SK-N-MC (cell line): Measurements from ENCODE around the gene PACS2.
"Not testable (repeated sequence)": the region's sequence is repeated elsewhere in the genome, so short reads cannot be mapped to it uniquely, and the experiment has no call there.

Experiments
- DNase-seq: peaks from one replicate; pipeline ENCODE4 v3.0.0-alpha.2; 2011; ENCODE audit warnings: low read depth, low spot score
- H3K27ac ChIP-seq: fragments of 200-600 bp; sonication (generic); 2 replicates; pipeline ENCODE4 v1.5.1; 2016; ENCODE audit warnings: mixed run types
- H3K36me3 ChIP-seq: fragments of 200-600 bp; sonication (generic); 2 replicates; pipeline ENCODE4 v1.6.1; 2017; ENCODE audit warnings: antibody characterized with exemption, low read length, mixed read lengths; ENCODE audit not compliant: insufficient read depth
- H3K4me3 ChIP-seq: fragments of 200-600 bp; sonication (generic); 2 replicates; pipeline ENCODE4 v1.5.1; 2016
- H3K9ac ChIP-seq: fragments of 200-600 bp; sonication (generic); 2 replicates; pipeline ENCODE4 v1.8.0; 2017; ENCODE audit warnings: mixed run types, mixed read lengths; ENCODE audit not compliant: insufficient read length
- H3K9me3 ChIP-seq: fragments of 200-600 bp; sonication (generic); 2 replicates; pipeline ENCODE4 v1.6.1; 2017; ENCODE audit warnings: low read depth, mild to moderate bottlenecking, antibody characterized with exemption, low read length, moderate library complexity, mixed read lengths
- EZH2 ChIP-seq: fragments of 200-600 bp; sonication (generic); IDR thresholded peaks from one replicate; pipeline ENCODE4 v1.6.1; 2017; ENCODE audit warnings: antibody characterized with exemption
- FOXP2 ChIP-seq: optimal IDR thresholded peaks from 2 replicates; pipeline ENCODE3; 2011; ENCODE audit warnings: mild to moderate bottlenecking, moderate library complexity; ENCODE audit not compliant: insufficient read depth; ENCODE audit errors: extremely low read length, control extremely low read depth
- POLR2AphosphoS5 ChIP-seq: IDR thresholded peaks from 2 replicates; pipeline ENCODE4 v1.6.1; 2012; ENCODE audit warnings: mild to moderate bottlenecking, low read depth, low read length, borderline replicate concordance

Gene PACS2

GRCh38 chr14:105285174-105285573, 29.4 kb upstream of the PACS2 start:
- Histone ChIP-seq H3K9ac (no peak overlapping the region), H3K36me3 (no peaks in the 10 kb centered on the region), H3K4me3 (no peak overlapping the region), H3K27ac (no peak overlapping the region), H3K9me3 (no peaks in the 10 kb centered on the region)
- no peak for DNase-seq
- TF ChIP-seq FOXP2 (no peak), POLR2AphosphoS5 (no peak)

- no peak overlapping the region for H3K27ac ChIP-seq
- H3K36me3 ChIP-seq = no peaks in the 10 kb centered on the region
- TF ChIP-seq FOXP2 (no peak), EZH2 (no peak), POLR2AphosphoS5 (no peak)
- no peaks in the 10 kb centered on the region for H3K9me3 ChIP-seq
- H3K9ac ChIP-seq = no peak overlapping the region
- no peak overlapping the region for H3K4me3 ChIP-seq
- DNase-seq = no peak
These were observed 27.8 kb upstream of the PACS2 start for GRCh38 chr14:105286759-105287144.

- no peak overlapping the region for H3K9ac ChIP-seq
- TF ChIP-seq EZH2 = no peak
- TF ChIP-seq FOXP2 = no peak
- no peak for TF ChIP-seq POLR2AphosphoS5
- no peak overlapping the region for H3K27ac ChIP-seq
- no peaks in the 10 kb centered on the region for H3K36me3 ChIP-seq
- no peak overlapping the region for H3K4me3 ChIP-seq
- H3K9me3 ChIP-seq = no peaks in the 10 kb centered on the region
- no peak for DNase-seq
These were observed 27.1 kb upstream of the PACS2 start for GRCh38 chr14:105287249-105288102.

DNA sequence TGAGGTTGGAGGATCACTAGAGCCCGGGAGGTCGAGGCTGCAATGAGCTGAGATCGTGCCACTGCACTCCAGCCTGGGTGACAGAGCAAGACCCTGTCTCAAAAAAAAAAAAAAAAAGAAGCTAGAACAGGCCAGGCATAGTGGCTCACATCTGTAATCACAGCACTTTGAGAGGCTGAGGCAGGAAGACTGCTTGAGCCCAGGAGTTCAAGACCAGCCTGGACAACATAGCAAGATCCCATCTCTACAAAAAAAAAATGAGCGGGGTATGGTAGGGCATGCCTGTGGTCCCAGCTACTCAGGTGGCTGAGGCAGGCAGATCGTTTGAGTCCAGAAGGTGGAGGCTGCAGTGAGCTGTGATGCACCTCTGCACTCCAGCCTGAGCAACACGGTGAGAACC, 25.6 kb upstream of the PACS2 start:
- not testable (repeated sequence) for H3K9ac ChIP-seq, H3K27ac ChIP-seq, DNase-seq, H3K36me3 ChIP-seq, H3K4me3 ChIP-seq, H3K9me3 ChIP-seq

DNA sequence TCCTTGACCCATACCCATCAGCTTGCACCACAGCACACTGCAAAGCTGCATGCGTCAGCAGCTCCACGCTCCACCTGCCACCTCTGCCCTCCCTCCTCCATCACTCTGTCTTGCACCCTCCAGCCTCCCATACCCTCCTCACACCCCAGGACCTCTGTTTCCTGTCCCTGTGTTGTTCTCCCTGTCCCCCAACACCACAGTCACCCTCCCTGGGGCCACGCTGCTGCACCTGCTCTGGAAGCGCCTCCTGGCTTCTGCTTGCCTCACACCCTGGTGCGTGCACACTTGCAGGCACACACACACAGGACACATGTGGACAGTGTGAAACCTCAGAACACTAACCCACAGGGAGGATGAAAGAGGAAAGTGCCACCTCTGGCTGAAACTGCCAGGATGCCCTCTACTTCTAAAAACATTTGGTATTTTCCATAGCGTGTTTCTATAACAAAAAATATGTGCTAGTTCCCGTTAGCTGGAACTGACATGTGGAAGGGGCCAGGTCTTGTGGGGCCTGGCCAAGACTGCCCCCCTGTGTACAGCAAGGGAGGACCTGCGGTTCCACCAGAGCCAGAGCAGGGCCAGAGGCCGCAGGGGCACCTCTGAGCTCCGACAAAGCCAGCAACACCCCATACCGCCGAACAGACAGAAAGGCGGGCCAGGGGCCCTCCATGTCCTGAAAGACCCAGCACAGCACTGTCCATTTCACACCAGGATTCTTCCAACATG, 23.8 kb upstream of the PACS2 start:
- no peak for DNase-seq
- no peak overlapping the region for H3K27ac ChIP-seq
- TF ChIP-seq EZH2 (no peak), POLR2AphosphoS5 (no peak), FOXP2 (no peak)
- H3K36me3 ChIP-seq = no peaks in the 10 kb centered on the region
- H3K4me3 ChIP-seq = no peak overlapping the region
- H3K9me3 ChIP-seq = no peaks in the 10 kb centered on the region
- no peak overlapping the region for H3K9ac ChIP-seq

- H3K36me3 ChIP-seq = no peaks in the 10 kb centered on the region
- TF ChIP-seq EZH2 = no peak
- TF ChIP-seq POLR2AphosphoS5 = no peak
- TF ChIP-seq FOXP2 = no peak
- no peak for DNase-seq
- H3K27ac ChIP-seq = no peak overlapping the region
- no peak overlapping the region for H3K4me3 ChIP-seq
- H3K9ac ChIP-seq = no peak overlapping the region
- H3K9me3 ChIP-seq = no peaks in the 10 kb centered on the region
These were observed 21.5 kb upstream of the PACS2 start for GRCh38 chr14:105292826-105293711.

DNA sequence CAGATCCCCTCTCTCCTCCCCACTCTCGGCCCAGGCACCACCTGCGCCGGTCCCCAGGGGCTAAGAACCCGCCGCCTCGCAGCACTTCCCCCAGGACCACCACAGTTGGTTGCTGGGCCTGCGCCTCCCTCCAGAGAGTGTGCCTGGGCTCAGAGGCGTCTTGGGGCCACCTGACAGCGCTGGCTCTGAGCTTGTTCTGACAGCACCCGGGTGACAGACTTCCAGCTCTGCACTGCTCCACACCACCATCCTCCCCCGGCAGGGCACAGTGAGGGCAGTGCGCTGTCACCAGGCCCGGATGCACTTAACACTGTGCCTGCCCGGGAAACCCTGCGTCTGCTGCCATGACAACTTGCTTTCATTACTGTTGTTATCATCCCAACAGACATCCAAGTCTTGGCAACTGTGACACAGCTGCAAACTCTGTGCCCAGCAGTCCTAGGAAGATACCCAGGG, 20.4 kb upstream of the PACS2 start:
- TF ChIP-seq FOXP2 (no peak), EZH2 (no peak), POLR2AphosphoS5 (no peak)
- DNase-seq = no peak
- peak overlapping the region; percentile 10 for H3K9ac ChIP-seq

GRCh38 chr14:105297311-105297710, 17.2 kb upstream of the PACS2 start:
- not testable (repeated sequence) for H3K36me3 ChIP-seq, H3K4me3 ChIP-seq, H3K9ac ChIP-seq, H3K9me3 ChIP-seq, H3K27ac ChIP-seq, DNase-seq

More for the DNA sequence above, 20.4 kb upstream of the PACS2 start:
- Histone ChIP-seq H3K27ac (no peak overlapping the region), H3K36me3 (no peaks in the 10 kb centered on the region), H3K9me3 (no peaks in the 10 kb centered on the region), H3K4me3 (no peak overlapping the region)
